ENCODE data around the gene XXYLT1. TPM values are rescaled to one million over a fixed set of nuclear protein-coding genes. Genes with fewer than 3 reads are reported as not detected.

Gene XXYLT1
- total and polyA plus RNA-seq, 10 of the 15 experiments (the other 5 are each of a cell fraction or from before 2014, with no cell fraction given): 1.2 to 14.2 (median 9.3) TPM

DNA sequence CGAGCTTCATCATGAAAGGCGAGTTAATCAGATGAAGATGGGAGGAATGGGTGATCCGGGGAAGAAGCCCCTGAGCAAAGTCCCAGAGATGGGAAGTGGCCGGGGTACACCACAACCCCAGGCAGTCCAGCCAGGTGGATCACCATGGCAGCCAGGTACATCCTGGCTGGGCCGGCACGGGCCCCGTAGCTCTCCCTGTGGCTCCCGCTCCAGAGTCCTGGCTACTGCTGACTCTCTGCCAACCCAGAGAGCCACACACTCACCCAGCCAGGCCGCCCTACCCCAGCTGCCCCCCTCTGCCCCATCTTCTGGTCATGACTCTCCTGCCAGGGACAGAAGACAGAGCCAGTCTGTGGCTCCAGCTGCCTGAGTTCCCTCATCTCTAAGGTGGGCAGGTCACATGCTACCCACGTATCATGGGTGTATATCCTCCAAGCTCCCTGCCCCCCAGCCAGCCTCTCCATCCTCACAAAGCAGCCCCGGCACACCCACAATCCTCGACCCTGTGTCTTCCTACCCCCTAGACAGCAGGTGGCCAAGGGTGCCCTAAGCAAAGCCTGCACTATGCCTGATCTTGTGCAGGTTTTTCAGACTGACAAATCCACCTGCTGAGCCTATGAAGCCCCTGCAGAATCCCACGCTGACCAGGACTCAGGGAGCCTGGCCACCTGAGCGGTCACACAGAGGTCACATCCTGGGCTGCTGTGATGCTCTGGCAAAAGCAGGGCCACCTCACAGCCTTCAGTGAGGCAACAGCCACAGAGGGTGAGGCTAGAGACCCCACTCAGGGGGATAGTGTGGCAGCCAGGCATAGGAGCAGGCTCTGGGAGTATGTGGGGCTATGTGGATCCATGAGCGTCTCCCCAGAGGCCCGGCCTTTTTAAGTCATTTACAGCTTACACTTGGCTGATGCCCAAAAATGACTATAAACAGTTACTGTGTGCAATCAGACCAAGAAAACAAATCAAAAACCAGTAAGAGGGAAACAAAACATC is 13.2 kb downstream of the XXYLT1 start (continued):
- TF ChIP-seq ZBTB40 (IDR thresholded peaks at IDR 0.05; ENCODE audit: borderline replicate concordance) (no peak), SMAD5 (IDR thresholded peaks at IDR 0.05; ENCODE audit: low read depth) (no peak), MAX (IDR thresholded peaks at IDR 0.05; ENCODE audit: low read depth, low read length) (no peak), ZBED1 (IDR thresholded peaks at IDR 0.05; ENCODE audit: borderline replicate concordance) (no peak), CEBPB (IDR thresholded peaks at IDR 0.05; ENCODE audit: borderline replicate concordance in 1 of 2, low read depth in 2 of 2, low read length in 2 of 2) (no peak), SP1 (IDR thresholded peaks at IDR 0.05; ENCODE audit: low read depth, low read length) (no peak), GATAD2B (conservative IDR thresholded peaks at IDR 0.05; ENCODE audit: low read depth) (no peak), HDAC2 (IDR thresholded peaks at IDR 0.05) (no peak)
- TF ChIP-seq, protein P1, sequence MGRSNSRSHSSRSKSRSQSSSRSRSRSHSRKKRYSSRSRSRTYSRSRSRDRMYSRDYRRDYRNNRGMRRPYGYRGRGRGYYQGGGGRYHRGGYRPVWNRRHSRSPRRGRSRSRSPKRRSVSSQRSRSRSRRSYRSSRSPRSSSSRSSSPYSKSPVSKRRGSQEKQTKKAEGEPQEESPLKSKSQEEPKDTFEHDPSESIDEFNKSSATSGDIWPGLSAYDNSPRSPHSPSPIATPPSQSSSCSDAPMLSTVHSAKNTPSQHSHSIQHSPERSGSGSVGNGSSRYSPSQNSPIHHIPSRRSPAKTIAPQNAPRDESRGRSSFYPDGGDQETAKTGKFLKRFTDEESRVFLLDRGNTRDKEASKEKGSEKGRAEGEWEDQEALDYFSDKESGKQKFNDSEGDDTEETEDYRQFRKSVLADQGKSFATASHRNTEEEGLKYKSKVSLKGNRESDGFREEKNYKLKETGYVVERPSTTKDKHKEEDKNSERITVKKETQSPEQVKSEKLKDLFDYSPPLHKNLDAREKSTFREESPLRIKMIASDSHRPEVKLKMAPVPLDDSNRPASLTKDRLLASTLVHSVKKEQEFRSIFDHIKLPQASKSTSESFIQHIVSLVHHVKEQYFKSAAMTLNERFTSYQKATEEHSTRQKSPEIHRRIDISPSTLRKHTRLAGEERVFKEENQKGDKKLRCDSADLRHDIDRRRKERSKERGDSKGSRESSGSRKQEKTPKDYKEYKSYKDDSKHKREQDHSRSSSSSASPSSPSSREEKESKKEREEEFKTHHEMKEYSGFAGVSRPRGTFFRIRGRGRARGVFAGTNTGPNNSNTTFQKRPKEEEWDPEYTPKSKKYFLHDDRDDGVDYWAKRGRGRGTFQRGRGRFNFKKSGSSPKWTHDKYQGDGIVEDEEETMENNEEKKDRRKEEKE (IDR thresholded peaks at IDR 0.05): no peak
